Measurements from ENCODE around the gene BLOC1S1.

BLOC1S1 gene

DNA sequence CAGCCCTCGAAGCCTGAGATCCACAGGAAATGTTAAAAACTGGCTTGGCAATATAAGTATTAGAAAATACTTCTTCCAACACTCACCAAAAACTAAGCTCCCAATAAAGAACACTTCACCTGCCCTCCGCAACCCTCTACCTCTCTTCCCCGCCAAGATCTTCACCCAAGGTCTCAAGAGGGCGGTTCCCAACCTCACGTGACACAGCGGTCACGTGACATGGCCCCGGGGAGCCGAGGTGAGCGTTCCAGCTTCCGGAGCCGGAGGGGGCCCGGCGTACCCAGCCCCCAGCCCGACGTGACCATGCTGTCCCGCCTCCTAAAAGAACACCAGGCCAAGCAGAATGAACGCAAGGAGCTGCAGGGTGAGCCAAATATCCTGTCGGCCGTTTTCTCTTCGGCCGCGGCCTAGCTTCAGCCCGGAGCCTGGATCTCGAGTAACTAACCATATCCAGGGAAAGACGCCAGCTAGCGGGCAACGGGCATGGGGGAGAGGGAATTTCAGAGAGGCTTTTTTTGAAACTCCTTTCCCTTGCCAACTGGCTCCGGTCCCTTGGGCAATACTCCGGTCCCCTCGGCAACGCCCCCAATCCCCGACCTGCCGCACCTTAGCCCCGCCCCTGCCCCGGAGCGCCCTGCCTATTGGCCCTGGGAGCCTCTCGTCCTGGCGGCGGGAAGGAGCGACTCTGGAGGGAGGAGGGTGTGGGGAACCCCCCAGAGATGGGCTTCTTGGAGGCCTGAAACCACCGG, at the start of gene BLOC1S1:
Gene BLOC1S1 (plus strand): TSS at position 214 of the 749 bp plus-strand sequence. CDS start 6 bp downstream, at position 220.
- in situ Hi-C loops (cut with MboI; ENCODE audit: low sequenced_read_pairs), result no loop called here

DNA sequence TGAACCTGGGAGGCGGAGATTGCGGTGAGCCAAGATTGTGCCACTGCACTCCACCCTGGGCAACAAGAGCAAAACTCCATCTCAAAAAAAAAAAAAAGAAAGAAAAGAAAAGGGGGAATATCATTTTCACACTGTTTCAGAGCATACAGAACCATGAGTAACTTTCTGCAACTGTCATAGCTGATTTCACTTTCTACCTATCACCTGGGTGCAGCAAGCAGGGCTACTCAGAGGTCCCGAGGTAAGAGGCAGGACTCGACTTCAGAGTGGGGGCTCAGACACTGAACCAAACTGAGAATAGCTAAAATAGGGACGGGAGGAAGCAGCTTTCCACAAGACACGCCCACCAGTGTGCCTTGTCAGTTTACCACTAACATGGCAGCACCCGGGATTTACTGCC, 49.3 kb upstream of the BLOC1S1 start:
- in situ Hi-C loops (cut with MboI; ENCODE audit: low sequenced_read_pairs), result no loop called here

DNA sequence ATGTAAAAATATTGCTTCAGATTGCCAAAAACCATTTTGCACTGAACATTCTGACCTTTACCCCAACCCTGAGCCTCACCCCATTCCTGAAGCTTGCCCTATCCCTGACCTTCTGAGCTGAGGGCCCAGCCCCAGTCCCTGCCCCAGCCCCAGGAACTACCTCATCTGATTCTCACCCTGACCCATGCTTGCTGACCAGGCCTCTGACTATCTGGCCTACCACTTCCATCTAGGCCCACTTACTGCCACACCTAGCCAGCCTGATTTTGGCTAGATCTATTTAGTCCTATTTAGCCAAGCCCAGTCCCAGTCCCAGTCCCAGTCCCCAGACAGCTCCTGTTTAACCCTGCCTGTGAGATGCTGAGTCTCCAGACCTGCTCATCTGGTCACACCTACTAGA, 45.6 kb upstream of the BLOC1S1 start:
- in situ Hi-C loops (cut with MboI; ENCODE audit: low sequenced_read_pairs), result no loop called here

DNA sequence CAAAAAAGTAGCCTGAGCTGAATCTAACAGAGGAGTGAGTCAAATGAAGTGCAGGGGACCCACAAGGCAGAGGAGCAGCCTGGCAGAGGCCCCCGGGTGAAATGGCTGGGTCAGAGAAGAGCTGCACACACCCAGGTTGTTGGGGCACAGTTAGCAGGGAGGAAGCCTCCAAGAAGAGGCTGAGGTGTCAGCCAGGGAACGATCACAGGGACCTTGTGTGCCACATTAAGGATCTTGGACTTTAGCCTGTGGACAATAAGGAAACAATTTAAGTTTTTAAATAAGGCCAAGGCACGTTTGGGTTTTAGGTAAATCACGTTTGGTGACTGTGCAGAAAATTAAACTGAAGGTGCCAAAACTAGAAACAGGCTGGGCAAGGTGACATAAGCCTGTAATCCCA, 44.1 kb upstream of the BLOC1S1 start:
- in situ Hi-C loops (cut with MboI; ENCODE audit: low sequenced_read_pairs), result no loop called here

DNA sequence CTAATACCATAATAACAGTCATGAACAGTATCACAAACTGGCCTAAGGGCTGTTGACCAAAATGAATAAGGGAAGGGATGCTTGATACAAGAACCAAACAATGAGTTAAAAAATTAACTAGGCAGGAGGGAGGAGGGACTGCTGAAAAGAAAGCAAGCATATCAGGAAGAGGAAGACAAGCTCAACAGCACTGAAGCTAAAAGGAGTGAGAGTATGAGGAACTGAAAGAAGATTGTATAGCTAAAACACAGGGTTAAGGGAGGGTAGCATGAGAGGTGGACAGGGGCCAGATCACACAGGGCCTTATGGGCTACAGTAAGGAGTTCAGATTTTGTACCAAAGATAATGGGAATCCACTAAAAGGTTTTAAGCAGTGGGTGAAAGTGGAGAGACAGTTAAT, 42.2 kb upstream of the BLOC1S1 start:
- in situ Hi-C loops (cut with MboI; ENCODE audit: low sequenced_read_pairs), result no loop called here

DNA sequence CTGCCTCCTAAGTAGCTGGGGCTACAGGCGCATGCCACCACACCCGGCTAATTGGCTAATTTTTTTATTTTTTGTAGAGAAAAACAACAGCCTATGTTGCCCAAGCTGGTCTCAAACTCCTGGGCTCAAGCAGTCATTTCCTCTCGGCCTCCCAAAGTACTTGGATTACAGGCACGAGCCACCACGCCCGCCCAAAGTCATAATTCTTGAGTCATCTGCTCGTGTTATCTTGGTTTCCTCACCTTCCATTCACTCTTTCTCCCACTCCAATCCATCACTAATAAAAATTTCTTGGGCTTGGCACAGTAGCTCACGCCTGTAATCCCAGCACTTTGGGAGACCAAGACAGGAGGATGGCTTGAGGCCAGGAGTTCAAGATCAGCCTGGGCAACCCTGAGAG, 40.2 kb upstream of the BLOC1S1 start:
- in situ Hi-C loops (cut with MboI; ENCODE audit: low sequenced_read_pairs), result no loop called here

DNA sequence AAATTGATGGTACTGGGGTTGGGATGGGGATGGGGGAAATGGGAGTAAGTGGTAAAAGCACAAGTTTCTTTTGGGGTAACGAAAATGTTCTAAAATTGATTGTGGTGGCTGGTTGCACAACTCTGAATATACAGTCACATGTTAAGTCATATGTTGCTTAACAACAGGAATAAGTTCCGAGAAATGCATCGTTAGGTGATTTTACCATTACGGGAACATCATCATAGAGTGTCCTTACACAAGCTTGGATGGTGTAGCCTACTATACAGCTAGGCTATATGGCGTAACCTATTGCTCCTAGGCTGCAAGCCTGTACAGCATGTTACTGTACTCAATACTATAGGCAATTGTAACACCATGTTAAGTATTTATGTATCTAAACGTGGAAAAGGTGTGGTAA, 39.1 kb upstream of the BLOC1S1 start:
- in situ Hi-C loops (cut with MboI; ENCODE audit: low sequenced_read_pairs), result no loop called here

DNA sequence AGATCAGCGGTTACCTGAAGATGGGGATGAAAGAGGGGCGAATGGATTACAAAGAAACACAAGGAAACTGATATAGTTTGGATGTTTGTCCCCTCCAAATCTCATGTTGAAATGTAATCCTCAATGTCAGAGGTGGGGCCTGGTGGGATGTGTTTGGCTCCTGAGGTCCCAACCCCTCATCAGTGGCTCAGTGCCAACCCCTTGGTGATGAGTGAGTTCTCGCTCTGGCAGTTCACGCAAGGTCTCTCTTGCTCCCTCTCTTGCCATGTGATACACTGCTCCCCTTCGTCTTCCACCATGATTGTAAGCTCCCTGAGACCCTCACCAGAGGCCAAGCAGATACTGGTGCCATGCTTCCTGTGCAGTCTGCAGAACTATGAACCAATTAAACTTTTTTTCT, 36.2 kb upstream of the BLOC1S1 start:
- in situ Hi-C loops (cut with MboI; ENCODE audit: low sequenced_read_pairs), result no loop called here

DNA sequence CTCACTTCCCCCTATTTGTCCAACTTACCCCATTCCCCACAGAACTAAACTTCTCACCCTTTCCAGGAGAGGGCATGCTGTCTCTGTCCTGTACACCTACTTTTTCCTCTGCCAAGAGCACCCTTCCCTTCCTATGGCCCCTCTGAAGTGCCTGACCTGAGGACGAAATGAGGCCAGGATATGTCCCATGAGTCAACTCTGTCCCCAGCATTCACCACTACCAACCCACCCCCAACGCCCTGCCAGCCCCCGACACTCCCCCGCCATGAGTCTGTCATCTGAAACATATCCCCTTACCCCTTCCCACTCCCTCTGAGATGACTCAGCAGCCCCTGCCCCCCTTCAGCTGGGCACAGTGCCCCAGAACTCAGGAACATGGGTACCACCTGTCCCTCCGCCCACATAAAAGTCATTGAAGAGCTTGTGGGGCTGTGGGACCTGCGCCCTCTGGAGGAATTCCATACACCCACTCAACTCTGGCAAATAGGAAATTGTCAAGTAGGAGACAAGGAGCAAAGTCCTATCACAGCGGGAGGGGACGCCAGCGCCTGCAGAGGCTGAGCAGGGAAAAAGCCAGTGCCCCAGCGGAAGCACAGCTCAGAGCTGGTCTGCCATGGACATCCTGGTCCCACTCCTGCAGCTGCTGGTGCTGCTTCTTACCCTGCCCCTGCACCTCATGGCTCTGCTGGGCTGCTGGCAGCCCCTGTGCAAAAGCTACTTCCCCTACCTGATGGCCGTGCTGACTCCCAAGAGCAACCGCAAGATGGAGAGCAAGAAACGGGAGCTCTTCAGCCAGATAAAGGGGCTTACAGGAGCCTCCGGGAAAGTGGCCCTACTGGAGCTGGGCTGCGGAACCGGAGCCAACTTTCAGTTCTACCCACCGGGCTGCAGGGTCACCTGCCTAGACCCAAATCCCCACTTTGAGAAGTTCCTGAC, 34.4 kb upstream of the BLOC1S1 start:
- in situ Hi-C loops (cut with MboI; ENCODE audit: low sequenced_read_pairs), result no loop called here

DNA sequence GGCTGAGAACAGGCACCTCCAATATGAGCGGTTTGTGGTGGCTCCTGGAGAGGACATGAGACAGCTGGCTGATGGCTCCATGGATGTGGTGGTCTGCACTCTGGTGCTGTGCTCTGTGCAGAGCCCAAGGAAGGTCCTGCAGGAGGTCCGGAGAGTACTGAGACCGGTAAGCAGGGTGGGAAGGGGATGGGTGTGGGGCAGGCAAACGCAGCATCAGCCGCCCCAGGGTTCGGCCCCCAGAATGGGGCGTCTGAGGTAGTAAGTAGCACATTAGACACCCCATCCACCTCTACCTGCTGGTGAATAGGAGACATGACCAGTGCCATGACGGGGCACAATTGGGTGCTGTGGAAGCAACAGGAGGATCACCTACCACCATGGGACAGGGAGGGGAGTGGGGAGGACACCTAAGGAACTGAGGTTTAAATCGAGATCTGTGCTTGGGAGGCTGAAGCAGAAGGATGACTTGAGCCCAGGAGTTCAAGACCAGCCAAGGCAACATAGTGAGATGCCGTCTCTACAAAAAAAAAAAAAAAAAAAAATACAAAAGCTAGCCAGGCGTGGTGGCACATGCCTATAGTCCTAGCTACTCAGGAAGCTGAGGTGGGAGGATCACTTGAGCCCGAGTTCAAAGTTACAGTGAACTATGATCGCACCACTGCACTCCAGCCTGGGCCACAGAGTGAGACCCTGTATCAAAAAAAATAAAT, 33.6 kb upstream of the BLOC1S1 start:
- in situ Hi-C loops (cut with MboI; ENCODE audit: low sequenced_read_pairs), result no loop called here

DNA sequence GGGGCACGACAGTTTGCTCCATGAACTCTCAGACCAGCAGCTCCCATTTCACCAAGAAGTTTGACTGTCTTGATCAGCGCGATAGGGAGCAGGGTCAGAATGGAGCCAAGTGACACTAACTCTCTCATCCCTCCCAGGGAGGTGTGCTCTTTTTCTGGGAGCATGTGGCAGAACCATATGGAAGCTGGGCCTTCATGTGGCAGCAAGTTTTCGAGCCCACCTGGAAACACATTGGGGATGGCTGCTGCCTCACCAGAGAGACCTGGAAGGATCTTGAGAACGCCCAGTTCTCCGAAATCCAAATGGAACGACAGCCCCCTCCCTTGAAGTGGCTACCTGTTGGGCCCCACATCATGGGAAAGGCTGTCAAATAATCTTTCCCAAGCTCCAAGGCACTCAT, 32.2 kb upstream of the BLOC1S1 start:
- in situ Hi-C loops (cut with MboI; ENCODE audit: low sequenced_read_pairs), result no loop called here

DNA sequence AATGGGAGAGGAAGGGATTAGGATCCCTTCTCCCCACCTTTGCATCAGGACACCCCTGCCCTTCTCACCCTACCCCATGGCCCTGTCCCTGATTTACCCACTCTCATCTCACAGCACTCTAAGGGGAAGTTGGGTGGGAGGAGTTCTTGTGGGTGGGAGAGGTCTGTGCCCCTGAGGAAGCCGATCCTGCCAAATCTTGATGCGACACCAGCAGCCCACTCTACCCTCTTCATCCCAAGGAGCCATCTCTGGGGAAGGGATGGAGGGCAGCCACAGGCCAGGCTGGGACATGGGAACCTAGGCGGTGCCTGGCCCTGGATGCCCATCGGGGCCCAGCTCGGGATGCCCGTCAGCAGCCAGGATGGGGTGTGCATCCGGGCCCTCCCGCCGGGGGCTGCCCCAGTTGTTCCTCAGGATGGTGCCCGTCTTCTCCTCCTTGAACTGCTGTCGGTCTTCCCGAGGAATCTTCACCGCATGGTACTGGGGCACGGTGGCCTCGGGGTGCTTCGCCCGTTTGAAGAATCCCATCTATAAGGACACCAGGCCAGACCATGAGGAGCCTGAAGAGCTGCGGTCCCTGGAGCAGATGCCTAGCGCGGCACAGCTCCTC, 31.0 kb upstream of the BLOC1S1 start:
- in situ Hi-C loops (cut with MboI; ENCODE audit: low sequenced_read_pairs), result no loop called here

DNA sequence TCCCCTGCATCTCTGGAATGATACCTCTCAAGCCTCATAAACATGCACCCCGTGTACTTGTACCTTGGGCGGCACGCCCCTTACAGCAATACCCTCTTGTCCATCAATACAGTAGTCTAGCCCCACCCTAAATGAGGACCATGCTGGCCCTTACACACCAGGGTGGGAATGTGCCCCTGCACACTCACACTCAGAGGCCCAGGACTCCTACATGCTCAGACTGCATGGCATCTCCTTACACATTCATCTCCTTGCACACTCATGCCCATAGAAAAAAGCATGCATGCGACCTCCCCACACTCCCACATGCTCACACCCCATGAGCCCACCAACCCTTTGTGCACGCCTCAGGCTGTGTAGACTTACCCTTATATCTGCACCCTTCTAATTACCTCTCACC, 30.2 kb upstream of the BLOC1S1 start:
- in situ Hi-C loops (cut with MboI; ENCODE audit: low sequenced_read_pairs), result no loop called here

DNA sequence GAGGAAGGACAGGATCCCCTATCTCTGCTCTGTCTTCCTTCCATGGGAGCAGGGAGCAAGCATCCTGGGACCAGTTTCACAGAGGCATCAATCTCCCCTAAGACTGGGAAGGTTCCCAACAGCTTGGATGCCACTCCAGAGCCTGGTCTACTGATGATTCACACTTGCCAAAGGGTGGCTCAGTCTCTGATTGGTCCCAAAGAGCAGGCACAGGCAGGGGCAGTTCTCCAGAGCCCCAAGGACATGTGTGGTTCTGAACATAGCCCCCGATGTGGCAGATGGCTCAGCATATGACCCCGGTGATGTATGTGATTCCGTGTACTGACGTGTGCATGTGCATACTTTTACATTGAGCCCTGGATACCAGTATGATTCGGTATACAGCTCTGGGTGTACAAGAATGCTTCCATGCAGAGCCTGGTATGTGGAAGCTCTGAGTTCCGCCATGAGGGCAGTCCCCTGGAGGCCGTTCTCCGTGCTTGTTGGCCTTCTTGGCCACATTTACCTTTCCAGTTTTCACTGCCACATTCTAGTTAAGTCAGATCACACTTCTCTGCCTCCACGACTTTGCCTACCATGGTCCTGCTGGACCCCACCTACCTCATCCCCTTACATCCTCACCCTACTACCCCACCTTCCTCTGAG, 29.4 kb upstream of the BLOC1S1 start:
- in situ Hi-C loops (cut with MboI; ENCODE audit: low sequenced_read_pairs), result no loop called here

DNA sequence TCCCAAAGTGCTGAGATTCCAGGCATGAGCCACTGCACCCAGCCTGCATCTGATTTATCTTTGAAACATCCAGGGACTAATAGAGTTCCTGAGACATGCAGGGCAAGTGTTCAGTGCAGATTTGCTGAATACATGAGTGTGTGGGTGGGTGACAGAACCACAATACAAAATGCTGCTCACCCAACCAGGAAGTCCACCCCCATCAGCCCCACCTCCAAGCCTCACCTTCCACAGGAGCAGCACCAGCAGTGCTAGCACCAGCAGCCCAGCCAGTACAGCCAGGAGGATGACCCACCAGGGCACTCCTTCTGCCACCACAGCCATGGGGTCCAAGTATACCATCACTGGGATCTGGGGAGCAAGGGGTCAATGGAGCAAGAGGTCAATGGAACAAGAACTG, 28.1 kb upstream of the BLOC1S1 start:
- in situ Hi-C loops (cut with MboI; ENCODE audit: low sequenced_read_pairs), result no loop called here

DNA sequence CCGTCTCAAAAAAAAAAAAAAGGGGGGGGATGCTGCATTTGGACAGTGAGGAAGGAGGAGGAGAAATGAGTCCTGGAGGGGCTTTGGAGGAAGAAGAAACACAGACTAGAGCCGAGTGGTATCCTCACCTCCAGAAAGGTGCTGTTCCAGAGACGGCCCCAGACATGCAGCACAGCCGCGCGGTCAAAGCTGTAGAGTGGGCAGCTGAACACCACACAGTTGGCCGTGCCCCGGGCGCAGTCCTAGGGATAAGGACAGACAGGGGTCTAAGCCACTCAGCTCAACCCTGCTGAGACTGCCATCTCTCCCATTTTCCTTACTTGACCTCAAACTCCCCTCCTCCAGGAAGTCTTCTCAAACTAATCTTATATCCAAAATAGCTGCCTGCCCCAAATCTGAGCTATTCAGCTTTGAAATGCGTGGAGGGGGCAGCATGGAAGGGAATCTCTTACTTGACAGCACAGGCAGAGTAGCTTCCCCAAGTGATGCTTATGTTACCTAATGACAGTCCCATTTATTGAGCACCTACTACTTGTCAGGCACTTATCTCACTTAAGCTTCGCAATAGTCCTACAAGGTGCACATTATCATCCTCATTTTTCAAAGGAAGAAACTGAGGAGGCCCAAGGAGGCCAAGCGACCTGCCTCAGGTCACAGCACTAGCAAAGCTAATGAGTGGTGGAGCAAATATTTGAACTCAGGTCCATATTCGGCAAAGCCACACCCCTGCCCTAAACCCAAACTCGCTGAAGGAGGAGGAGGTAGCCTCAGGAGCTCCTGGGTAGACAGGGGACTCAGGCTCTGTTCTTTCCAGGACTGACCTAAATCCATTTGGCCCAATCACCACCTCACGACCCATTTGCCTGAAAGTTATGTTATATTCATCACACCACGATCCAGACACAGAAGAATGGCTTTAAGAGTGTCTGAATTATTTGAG, 26.9 kb upstream of the BLOC1S1 start:
- in situ Hi-C loops (cut with MboI; ENCODE audit: low sequenced_read_pairs), result no loop called here

DNA sequence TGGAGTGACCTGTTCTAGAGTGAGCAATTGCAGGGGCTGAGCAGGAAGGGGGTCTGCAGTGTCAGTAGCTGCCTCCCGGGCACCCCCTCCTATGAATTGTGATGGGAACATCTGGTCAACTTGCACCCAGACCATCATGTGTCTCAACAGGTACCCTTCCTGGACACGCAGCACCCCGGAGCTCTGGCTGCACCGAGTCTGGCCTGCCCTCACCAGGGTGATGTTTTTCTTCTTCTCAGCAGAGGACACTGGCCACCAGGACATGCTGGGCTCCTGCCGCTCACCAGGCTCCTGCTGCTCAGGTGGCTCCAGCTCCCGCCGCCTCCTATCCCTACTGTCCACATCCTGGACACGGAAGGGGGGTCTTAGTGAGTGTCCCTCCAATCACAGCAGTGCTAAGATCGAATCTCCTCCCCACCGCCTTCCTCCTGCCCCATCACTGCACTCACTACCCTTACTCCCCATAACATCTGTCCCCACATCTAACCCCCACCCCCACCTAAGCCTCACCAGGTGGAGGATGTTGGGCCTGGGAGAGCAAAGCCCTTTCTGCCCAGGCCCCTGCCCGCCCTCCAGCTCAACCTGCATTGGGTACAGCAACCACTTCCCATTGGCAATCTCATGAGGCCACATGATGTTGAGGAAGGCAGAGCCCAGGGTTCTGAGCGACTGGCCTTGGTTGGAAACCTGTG, 23.1 kb upstream of the BLOC1S1 start:
- in situ Hi-C loops (cut with MboI; ENCODE audit: low sequenced_read_pairs), result no loop called here

DNA sequence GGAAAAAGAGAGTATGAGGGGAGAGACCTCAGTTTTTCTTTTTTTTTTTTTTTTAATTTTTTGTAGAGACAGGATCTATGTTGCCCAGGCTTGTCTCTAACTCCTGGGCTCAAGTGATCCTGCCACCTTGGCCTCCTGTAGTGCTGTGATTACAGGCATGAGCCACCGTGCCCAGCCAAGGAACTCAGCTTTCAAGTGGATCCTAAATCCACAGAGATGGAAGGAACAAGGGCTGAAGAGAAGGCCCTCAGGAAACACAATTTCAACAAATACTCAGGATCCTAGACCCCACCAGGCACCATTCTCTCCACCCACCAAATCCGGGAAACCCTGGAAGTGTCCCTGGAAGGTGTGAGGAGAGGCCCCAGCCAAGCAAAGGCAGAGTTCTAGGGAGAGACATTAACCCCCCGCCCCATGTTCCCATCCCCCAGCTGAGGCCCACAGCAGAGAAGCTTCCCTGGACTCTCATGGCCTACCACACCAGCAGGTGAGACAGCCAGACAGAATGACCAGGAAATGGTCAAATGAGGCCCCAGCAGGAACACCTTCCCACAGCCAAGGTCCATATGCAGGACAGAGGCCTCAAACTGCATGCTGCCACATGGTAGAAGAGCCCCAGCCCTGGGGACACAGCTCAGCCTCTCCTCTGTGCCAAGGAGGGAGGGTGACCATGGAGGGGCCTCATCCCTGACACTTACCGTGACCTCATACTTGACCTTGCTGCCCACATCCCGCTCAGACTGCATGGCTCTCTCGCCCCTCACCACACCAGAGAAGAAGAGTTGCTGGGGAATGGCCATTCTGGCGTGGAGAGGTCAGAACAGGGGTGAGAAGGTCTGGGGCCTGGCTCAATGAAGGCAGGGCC, 22.3 kb upstream of the BLOC1S1 start:
- in situ Hi-C loops (cut with MboI; ENCODE audit: low sequenced_read_pairs), result no loop called here

Data from HL-60/S4 (cell line).